ENCODE data around the gene FCRL2. TPM values are rescaled to one million over a fixed set of nuclear protein-coding genes. Genes with fewer than 3 reads are reported as not detected.

The FCRL2 gene
- total RNA-seq, 1 donor, result not detected

GRCh38 chr1:157723157-157723556 lies 53.8 kb downstream of the FCRL2 start:
- no peak overlapping the region for H3K4me2 ChIP-seq (ENCODE audit: insufficient read depth, low read length)
- H3K27me3 ChIP-seq (ENCODE audit: insufficient read depth, low read length), result no peaks in the 10 kb centered on the region
- no peaks in the 10 kb centered on the region for H3K36me3 ChIP-seq (ENCODE audit: insufficient read depth, low read length)
- no peak overlapping the region for H3K4me3 ChIP-seq (ENCODE audit: insufficient read depth, low read length)
- H4K20me1 ChIP-seq (ENCODE audit: insufficient read depth, low read length), result no peaks in the 10 kb centered on the region
- no peak overlapping the region for H2AFZ ChIP-seq (ENCODE audit: low read length)
- TF ChIP-seq CTCF (IDR thresholded peaks at IDR 0.05; ENCODE audit: extremely low read depth, low read depth, low read length), result no peak
- DNase-seq (ENCODE audit: insufficient read length, low spot score, missing footprints), result no peak
- H3K79me2 ChIP-seq (ENCODE audit: insufficient read depth, low read length), result no peaks in the 10 kb centered on the region
- no peak overlapping the region for H3K27ac ChIP-seq (ENCODE audit: low read depth, low read length)
- H3K4me1 ChIP-seq (ENCODE audit: insufficient read depth, low read length), result no peaks in the 10 kb centered on the region
- no peaks in the 10 kb centered on the region for H3K9me3 ChIP-seq (ENCODE audit: low read depth, low read length)

- no peak overlapping the region for H3K27ac ChIP-seq (ENCODE audit: low read depth, low read length)
- no peaks in the 10 kb centered on the region for H4K20me1 ChIP-seq (ENCODE audit: insufficient read depth, low read length)
- H3K4me2 ChIP-seq (ENCODE audit: insufficient read depth, low read length), result no peak overlapping the region
- no peak for TF ChIP-seq CTCF (IDR thresholded peaks at IDR 0.05; ENCODE audit: extremely low read depth, low read depth, low read length)
- H3K4me3 ChIP-seq (ENCODE audit: insufficient read depth, low read length), result no peak overlapping the region
- no peaks in the 10 kb centered on the region for H3K36me3 ChIP-seq (ENCODE audit: insufficient read depth, low read length)
- no peaks in the 10 kb centered on the region for H3K79me2 ChIP-seq (ENCODE audit: insufficient read depth, low read length)
- no peak overlapping the region for H2AFZ ChIP-seq (ENCODE audit: low read length)
- DNase-seq (ENCODE audit: insufficient read length, low spot score, missing footprints), result no peak
- H3K27me3 ChIP-seq (ENCODE audit: insufficient read depth, low read length), result no peaks in the 10 kb centered on the region
- no peaks in the 10 kb centered on the region for H3K4me1 ChIP-seq (ENCODE audit: insufficient read depth, low read length)
- no peaks in the 10 kb centered on the region for H3K9me3 ChIP-seq (ENCODE audit: low read depth, low read length)
Measured at GRCh38 chr1:157721985-157722384, 54.9 kb downstream of the FCRL2 start.

- no peaks in the 10 kb centered on the region for H3K79me2 ChIP-seq (ENCODE audit: insufficient read depth, low read length)
- H3K4me2 ChIP-seq (ENCODE audit: insufficient read depth, low read length), result no peak overlapping the region
- H2AFZ ChIP-seq (ENCODE audit: low read length), result no peak overlapping the region
- H3K36me3 ChIP-seq (ENCODE audit: insufficient read depth, low read length), result no peaks in the 10 kb centered on the region
- no peak for TF ChIP-seq CTCF (IDR thresholded peaks at IDR 0.05; ENCODE audit: extremely low read depth, low read depth, low read length)
- H4K20me1 ChIP-seq (ENCODE audit: insufficient read depth, low read length), result no peaks in the 10 kb centered on the region
- H3K27me3 ChIP-seq (ENCODE audit: insufficient read depth, low read length), result no peaks in the 10 kb centered on the region
- no peaks in the 10 kb centered on the region for H3K4me1 ChIP-seq (ENCODE audit: insufficient read depth, low read length)
- no peak overlapping the region for H3K4me3 ChIP-seq (ENCODE audit: insufficient read depth, low read length)
- DNase-seq (ENCODE audit: insufficient read length, low spot score, missing footprints), result no peak
- H3K9me3 ChIP-seq (ENCODE audit: low read depth, low read length), result no peaks in the 10 kb centered on the region
- no peak overlapping the region for H3K27ac ChIP-seq (ENCODE audit: low read depth, low read length)
Measured at GRCh38 chr1:157715736-157716135, 61.2 kb downstream of the FCRL2 start.

GRCh38 chr1:157711802-157712201 lies 65.1 kb downstream of the FCRL2 start:
- no peaks in the 10 kb centered on the region for H3K27me3 ChIP-seq (ENCODE audit: insufficient read depth, low read length)
- no peak overlapping the region for H3K4me2 ChIP-seq (ENCODE audit: insufficient read depth, low read length)
- no peaks in the 10 kb centered on the region for H3K9me3 ChIP-seq (ENCODE audit: low read depth, low read length)
- DNase-seq (ENCODE audit: insufficient read length, low spot score, missing footprints), result no peak
- no peaks in the 10 kb centered on the region for H4K20me1 ChIP-seq (ENCODE audit: insufficient read depth, low read length)
- H3K4me3 ChIP-seq (ENCODE audit: insufficient read depth, low read length), result no peak overlapping the region
- no peaks in the 10 kb centered on the region for H3K79me2 ChIP-seq (ENCODE audit: insufficient read depth, low read length)
- H3K36me3 ChIP-seq (ENCODE audit: insufficient read depth, low read length), result no peaks in the 10 kb centered on the region
- no peak overlapping the region for H2AFZ ChIP-seq (ENCODE audit: low read length)
- H3K27ac ChIP-seq (ENCODE audit: low read depth, low read length), result no peak overlapping the region
- no peaks in the 10 kb centered on the region for H3K4me1 ChIP-seq (ENCODE audit: insufficient read depth, low read length)
- TF ChIP-seq CTCF (IDR thresholded peaks at IDR 0.05; ENCODE audit: extremely low read depth, low read depth, low read length), result no peak

Data from osteoblast (primary cell).